Progenitor cell of endocrine pancreas (in vitro differentiated cells): ENCODE results near the gene MRPL16. TPM values are rescaled to one million over a fixed set of nuclear protein-coding genes. Genes with fewer than 3 reads are reported as not detected.

Experiments
- DNase-seq: peaks from one replicate; pipeline ENCODE4 v3.0.0; 2021; ENCODE audit warnings: low spot score; ENCODE audit not compliant: unreplicated experiment
- H3K27ac Mint-ChIP-seq: 2 replicates; pipeline ENCODE4 v1.8.0; 2021; ENCODE audit warnings: mild to moderate bottlenecking, moderate library complexity, mixed read lengths
- H3K27me3 Mint-ChIP-seq: 2 replicates; pipeline ENCODE4 v1.8.0; 2021; ENCODE audit warnings: mixed read lengths
- H3K36me3 Mint-ChIP-seq: 2 replicates; pipeline ENCODE4 v1.8.0; 2022; ENCODE audit warnings: mixed read lengths; ENCODE audit not compliant: insufficient read depth
- H3K4me1 Mint-ChIP-seq: 2 replicates; pipeline ENCODE4 v1.8.0; 2021; ENCODE audit warnings: low read depth, mixed read lengths
- H3K4me3 Mint-ChIP-seq: 2 replicates; pipeline ENCODE4 v1.8.0; 2021; ENCODE audit warnings: low read depth, mild to moderate bottlenecking, moderate library complexity, mixed read lengths
- H3K9me3 Mint-ChIP-seq: 2 replicates; pipeline ENCODE4 v1.8.0; 2021; ENCODE audit warnings: low read depth, mixed read lengths
- CTCF ChIP-seq: fragments of 200-600 bp; sonication (generic); IDR thresholded peaks from one replicate; pipeline ENCODE4 v1.5.0; 2021; ENCODE audit warnings: antibody characterized with exemption, mild to moderate bottlenecking; ENCODE audit not compliant: unreplicated experiment
- total RNA-seq: library from RNA; stranded (reverse); gene quantifications from 2 replicates; pipeline ENCODE4 v1.2.1, GENCODE V29; 2021

Gene MRPL16
- total RNA-seq, 1 donor from 2014 or later: 44.7 TPM

- no peak for DNase-seq
- no peaks in the 10 kb centered on the region for H3K27me3 Mint-ChIP-seq
- H3K27ac Mint-ChIP-seq: peak overlapping the region; percentile 62
- H3K36me3 Mint-ChIP-seq: peaks cover 22% of the 10 kb centered on the region
- no peaks in the 10 kb centered on the region for H3K4me1 Mint-ChIP-seq
- TF ChIP-seq CTCF: no peak
- H3K9me3 Mint-ChIP-seq: no peaks in the 10 kb centered on the region
- H3K4me3 Mint-ChIP-seq: no peak overlapping the region
Measured at GRCh38 chr11:59801160-59801706, 9.3 kb downstream of the MRPL16 start.

GRCh38 chr11:59800390-59801025, 10.1 kb downstream of the MRPL16 start:
- DNase-seq: no peak
- Mint-ChIP-seq H3K27me3 (no peaks in the 10 kb centered on the region), H3K36me3 (peaks cover 28% of the 10 kb centered on the region), H3K9me3 (no peaks in the 10 kb centered on the region), H3K4me3 (no peak overlapping the region), H3K27ac (peak overlapping the region; percentile 62), H3K4me1 (no peaks in the 10 kb centered on the region)
- no peak for TF ChIP-seq CTCF

GRCh38 chr11:59794417-59794816, 16.2 kb downstream of the MRPL16 start:
- H3K27me3 Mint-ChIP-seq: no peaks in the 10 kb centered on the region
- no peaks in the 10 kb centered on the region for H3K4me1 Mint-ChIP-seq
- H3K9me3 Mint-ChIP-seq: no peaks in the 10 kb centered on the region
- H3K36me3 Mint-ChIP-seq: peaks cover 36% of the 10 kb centered on the region
- no peak for TF ChIP-seq CTCF
- H3K27ac Mint-ChIP-seq: no peak overlapping the region
- no peak for DNase-seq
- H3K4me3 Mint-ChIP-seq: no peak overlapping the region

- DNase-seq: no peak
- no peak overlapping the region for H3K4me3 Mint-ChIP-seq
- TF ChIP-seq CTCF: no peak
- no peaks in the 10 kb centered on the region for H3K9me3 Mint-ChIP-seq
- peak overlapping the region; percentile 11 for H3K27ac Mint-ChIP-seq
- peaks cover under 1% of the 10 kb centered on the region for H3K4me1 Mint-ChIP-seq
- no peaks in the 10 kb centered on the region for H3K27me3 Mint-ChIP-seq
- H3K36me3 Mint-ChIP-seq: peaks cover 44% of the 10 kb centered on the region
Measured at GRCh38 chr11:59792507-59792906, 18.1 kb downstream of the MRPL16 start.

GRCh38 chr11:59791639-59792038, 18.9 kb downstream of the MRPL16 start:
- TF ChIP-seq CTCF: no peak
- H3K27ac Mint-ChIP-seq: no peak overlapping the region
- peaks cover 9% of the 10 kb centered on the region for H3K4me1 Mint-ChIP-seq
- DNase-seq: no peak
- H3K9me3 Mint-ChIP-seq: no peaks in the 10 kb centered on the region
- no peak overlapping the region for H3K4me3 Mint-ChIP-seq
- H3K27me3 Mint-ChIP-seq: no peaks in the 10 kb centered on the region
- peaks cover 42% of the 10 kb centered on the region for H3K36me3 Mint-ChIP-seq
